Cardiac muscle cell (in vitro differentiated cells and primary cell): Measurements from ENCODE around the gene RPS18. TPM values are rescaled to one million over a fixed set of nuclear protein-coding genes. Genes with fewer than 3 reads are reported as not detected.

Source experiments
- DNase-seq, 2 donors: peaks; one replicate each; pipeline versions ENCODE4 v3.0.0 to v3.0.0-alpha.2; 2010 to 2017; ENCODE audit warnings: low read depth in 1 of 2, low spot score in 1 of 2
- H3K27ac ChIP-seq: fragments of 200-600 bp; sonication (generic); 2 replicates; pipeline ENCODE4 v1.5.1; 2016
- H3K27me3 ChIP-seq: fragments of 200-600 bp; sonication (generic); 2 replicates; pipeline ENCODE4 v1.6.0; 2016; ENCODE audit warnings: control low read depth
- H3K36me3 ChIP-seq: fragments of 200-600 bp; sonication (generic); 2 replicates; pipeline ENCODE4 v1.5.1; 2016; ENCODE audit warnings: control low read depth
- H3K4me1 ChIP-seq: fragments of 200-600 bp; sonication (generic); 2 replicates; pipeline ENCODE4 v1.8.1; 2017; ENCODE audit warnings: low read depth, mild to moderate bottlenecking, mixed run types
- H3K4me3 ChIP-seq: fragments of 200-600 bp; sonication (generic); 2 replicates; pipeline ENCODE4 v1.5.1; 2016; ENCODE audit warnings: mild to moderate bottlenecking
- H3K9me3 ChIP-seq: fragments of 200-600 bp; sonication (generic); 2 replicates; pipeline ENCODE4 v1.5.1; 2017; ENCODE audit warnings: low read depth, mild to moderate bottlenecking, control low read depth
- polyA plus RNA-seq: library from polyadenylated mRNA; unstranded; fragments of >200 nt; fragmentation: Nextera tagmentation; extraction: Ambion mirVana; gene quantifications from 2 replicates; pipeline ENCODE4 v1.2.1, GENCODE V29; 2016
- total RNA-seq: library from RNA; depleted of rRNA; stranded (reverse); fragments of >200 nt; gene quantifications from 2 replicates; pipeline ENCODE4 v1.2.3, GENCODE V29; 2016
- TF ChIP-seq, protein P1 (sequence below): IDR thresholded peaks from 2 replicates; pipeline ENCODE4 v1.5.1; 2012; ENCODE audit warnings: low read depth, mild to moderate bottlenecking, low read length

Gene RPS18
- total and polyA plus RNA-seq, 2 experiments from 2014 or later: 1,298 to 2,022 TPM

DNA sequence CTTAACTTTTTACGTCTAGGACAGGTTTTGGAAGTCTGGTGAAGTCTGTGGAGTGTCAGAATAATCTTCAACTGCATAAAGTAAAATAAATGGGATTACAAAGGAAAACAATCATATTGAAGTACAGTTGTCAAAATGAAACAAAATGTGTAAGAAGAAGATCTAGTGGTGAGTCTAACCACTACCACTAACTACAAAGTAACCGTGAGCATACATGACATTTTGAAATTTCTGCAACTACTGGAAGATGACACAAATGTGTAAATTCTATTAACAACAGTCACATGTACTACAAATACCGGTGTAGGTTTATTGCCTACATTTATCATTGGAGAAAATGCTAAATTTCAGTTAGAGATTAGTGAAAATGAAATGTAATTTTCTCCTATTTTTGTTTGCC, 29.9 kb upstream of the RPS18 start:
- DNase-seq: no peak
- TF ChIP-seq, protein P1, sequence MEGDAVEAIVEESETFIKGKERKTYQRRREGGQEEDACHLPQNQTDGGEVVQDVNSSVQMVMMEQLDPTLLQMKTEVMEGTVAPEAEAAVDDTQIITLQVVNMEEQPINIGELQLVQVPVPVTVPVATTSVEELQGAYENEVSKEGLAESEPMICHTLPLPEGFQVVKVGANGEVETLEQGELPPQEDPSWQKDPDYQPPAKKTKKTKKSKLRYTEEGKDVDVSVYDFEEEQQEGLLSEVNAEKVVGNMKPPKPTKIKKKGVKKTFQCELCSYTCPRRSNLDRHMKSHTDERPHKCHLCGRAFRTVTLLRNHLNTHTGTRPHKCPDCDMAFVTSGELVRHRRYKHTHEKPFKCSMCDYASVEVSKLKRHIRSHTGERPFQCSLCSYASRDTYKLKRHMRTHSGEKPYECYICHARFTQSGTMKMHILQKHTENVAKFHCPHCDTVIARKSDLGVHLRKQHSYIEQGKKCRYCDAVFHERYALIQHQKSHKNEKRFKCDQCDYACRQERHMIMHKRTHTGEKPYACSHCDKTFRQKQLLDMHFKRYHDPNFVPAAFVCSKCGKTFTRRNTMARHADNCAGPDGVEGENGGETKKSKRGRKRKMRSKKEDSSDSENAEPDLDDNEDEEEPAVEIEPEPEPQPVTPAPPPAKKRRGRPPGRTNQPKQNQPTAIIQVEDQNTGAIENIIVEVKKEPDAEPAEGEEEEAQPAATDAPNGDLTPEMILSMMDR: no peak
- Histone ChIP-seq H3K36me3 (no peaks in the 10 kb centered on the region), H3K4me3 (no peak overlapping the region), H3K4me1 (no peaks in the 10 kb centered on the region), H3K27ac (no peak overlapping the region), H3K27me3 (peaks cover 17% of the 10 kb centered on the region), H3K9me3 (no peaks in the 10 kb centered on the region)

DNA sequence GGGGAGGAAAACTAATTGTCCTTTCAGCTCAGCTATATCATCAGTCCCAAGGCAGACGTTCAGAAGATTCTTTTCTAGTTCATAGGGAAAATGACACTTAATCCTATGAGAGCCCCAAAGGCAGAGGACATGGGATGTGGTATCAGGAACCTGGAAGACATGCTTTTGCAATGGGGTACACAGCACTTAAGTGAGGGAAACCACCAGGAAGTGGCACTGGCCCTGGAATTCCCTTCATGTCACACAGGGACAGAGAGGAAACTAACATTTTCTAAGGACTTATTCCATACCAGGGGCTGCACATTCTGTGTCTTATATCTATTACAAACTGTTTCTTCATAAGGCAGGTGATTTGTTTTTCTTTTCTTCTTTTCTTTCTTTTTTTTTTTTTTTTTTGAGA, 28.4 kb upstream of the RPS18 start:
- TF ChIP-seq, protein P1: no peak
- DNase-seq: no peak
- no peaks in the 10 kb centered on the region for H3K36me3 ChIP-seq
- no peaks in the 10 kb centered on the region for H3K9me3 ChIP-seq
- no peak overlapping the region for H3K27ac ChIP-seq
- H3K4me3 ChIP-seq: no peak overlapping the region
- no peaks in the 10 kb centered on the region for H3K4me1 ChIP-seq
- peaks cover 17% of the 10 kb centered on the region for H3K27me3 ChIP-seq

DNA sequence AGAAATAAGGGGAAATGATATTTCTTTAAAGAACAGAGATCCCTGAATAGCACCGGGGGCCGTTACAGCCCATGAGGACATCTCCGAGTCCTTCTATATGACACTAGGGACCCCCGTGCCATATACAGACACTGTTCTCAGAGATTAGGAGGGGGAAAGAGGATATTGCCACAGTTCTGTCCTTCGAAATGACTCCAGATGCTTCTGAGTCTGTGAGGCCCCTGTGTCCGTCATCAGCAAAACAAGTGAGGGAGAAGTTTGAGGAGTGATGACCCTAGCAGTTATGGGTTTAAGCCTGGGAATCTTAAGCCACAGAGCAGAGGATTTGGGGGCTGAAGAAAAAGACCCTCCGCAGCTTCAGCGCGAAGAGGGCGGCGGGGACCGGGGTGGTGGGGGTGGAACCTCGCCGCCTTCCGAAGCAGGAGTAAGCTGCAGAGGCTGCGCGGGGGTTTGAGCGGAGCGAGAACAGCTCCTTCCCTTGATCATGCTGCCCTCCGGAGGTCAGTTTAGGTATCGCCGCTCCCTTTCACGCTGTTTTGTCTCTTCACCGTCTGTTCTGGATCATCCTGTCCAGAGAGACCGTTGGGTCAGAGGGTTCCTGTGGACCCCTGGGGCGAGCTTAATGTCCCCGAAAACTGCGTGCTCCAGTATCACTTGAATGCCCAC, 23.8 kb upstream of the RPS18 start:
- H3K9me3 ChIP-seq: no peaks in the 10 kb centered on the region
- DNase-seq: peak; percentile 89 to 91
- peak overlapping the region; percentile 45 for H3K4me3 ChIP-seq
- no peaks in the 10 kb centered on the region for H3K4me1 ChIP-seq
- no peak overlapping the region for H3K27ac ChIP-seq
- H3K27me3 ChIP-seq: peaks cover 9% of the 10 kb centered on the region
- H3K36me3 ChIP-seq: no peaks in the 10 kb centered on the region
- TF ChIP-seq, protein P1: peak; percentile 85

DNA sequence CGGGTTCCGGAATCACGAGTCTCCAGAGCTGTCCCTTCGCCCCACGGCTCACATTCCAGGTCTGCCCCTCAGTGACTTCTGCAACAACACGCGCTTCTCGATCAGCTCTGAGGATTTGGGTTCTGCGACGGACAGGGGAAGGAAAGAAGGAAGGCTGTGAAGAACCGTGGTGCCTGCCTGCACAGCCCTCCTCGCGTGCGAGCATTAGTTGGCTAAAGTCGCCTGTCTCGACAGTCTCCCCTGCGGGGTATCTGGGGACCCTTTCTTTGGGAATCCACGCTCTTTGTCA, 23.3 kb upstream of the RPS18 start:
- H3K4me1 ChIP-seq: no peaks in the 10 kb centered on the region
- TF ChIP-seq, protein P1: no peak
- H3K27me3 ChIP-seq: peaks cover 5% of the 10 kb centered on the region
- no peak overlapping the region for H3K27ac ChIP-seq
- no peaks in the 10 kb centered on the region for H3K9me3 ChIP-seq
- peak in 1 of 2 donors; percentile 61 for DNase-seq
- no peaks in the 10 kb centered on the region for H3K36me3 ChIP-seq
- H3K4me3 ChIP-seq: peak overlapping the region; percentile 45

DNA sequence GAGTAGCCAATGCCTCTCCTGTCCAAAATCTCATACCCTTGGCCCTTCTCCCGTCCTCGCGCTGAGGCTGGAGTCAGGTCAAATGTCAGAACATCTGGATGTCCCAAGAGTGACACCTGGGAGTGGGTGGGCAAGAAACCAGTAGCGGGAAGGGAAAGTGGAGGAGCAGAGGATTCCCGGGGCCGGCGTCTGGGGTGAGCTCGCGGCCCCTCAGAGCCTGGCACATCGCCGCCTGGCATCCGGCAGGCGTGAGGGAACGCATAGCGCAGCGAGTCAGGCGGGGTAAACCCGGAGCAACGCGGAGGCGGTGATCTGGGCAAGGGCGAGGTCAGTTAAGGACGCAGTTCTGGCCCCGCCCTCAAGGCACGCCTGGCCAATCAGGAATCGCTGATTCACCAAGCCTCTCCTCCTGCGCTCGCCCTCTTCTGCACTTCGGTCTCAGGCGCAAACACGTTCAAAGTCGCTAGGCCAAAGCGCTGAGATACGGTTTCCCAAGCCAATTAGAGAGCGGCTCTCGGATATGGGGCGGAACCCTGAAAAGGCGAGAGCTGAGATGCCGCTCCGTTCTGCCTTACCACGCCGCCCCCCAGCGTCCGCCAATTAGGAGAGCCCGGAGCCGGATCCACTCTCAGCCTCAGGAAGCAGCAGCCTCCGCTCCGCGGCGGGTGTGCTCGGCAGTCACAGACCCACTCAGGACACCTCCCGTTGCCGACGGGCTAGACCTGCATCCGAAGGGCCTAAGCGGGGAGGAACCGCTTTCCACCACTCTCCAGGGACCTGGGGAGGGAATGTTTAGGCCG, 22.7 kb upstream of the RPS18 start:
- Histone ChIP-seq H3K36me3 (no peaks in the 10 kb centered on the region), H3K4me3 (peak overlapping the region; percentile 45), H3K4me1 (no peaks in the 10 kb centered on the region), H3K27me3 (peaks cover 5% of the 10 kb centered on the region), H3K9me3 (no peaks in the 10 kb centered on the region), H3K27ac (peak overlapping the region; percentile 77)
- TF ChIP-seq, protein P1: peak; percentile 14
- peak; percentile 99 to 100 for DNase-seq
